Type B pancreatic cell (in vitro differentiated cells): ENCODE data around the gene ENTHD1. TPM values are rescaled to one million over a fixed set of nuclear protein-coding genes. Genes with fewer than 3 reads are reported as not detected.
"Not testable (repeated sequence)": the region's sequence is repeated elsewhere in the genome, so short reads cannot be mapped to it uniquely, and the experiment has no call there.

ENCODE experiments used
- DNase-seq: peaks from one replicate; pipeline ENCODE4 v3.0.0; 2021; ENCODE audit warnings: mixed read lengths; ENCODE audit not compliant: unreplicated experiment; ENCODE audit errors: extremely low spot score
- H3K27ac Mint-ChIP-seq: 2 replicates; pipeline ENCODE4 v1.8.0; 2021; ENCODE audit warnings: mild to moderate bottlenecking, mixed read lengths
- H3K27me3 Mint-ChIP-seq: 2 replicates; pipeline ENCODE4 v1.8.0; 2021; ENCODE audit warnings: mixed read lengths
- H3K36me3 Mint-ChIP-seq: 2 replicates; pipeline ENCODE4 v1.8.0; 2021; ENCODE audit warnings: mixed read lengths
- H3K4me1 Mint-ChIP-seq: one replicate; pipeline ENCODE4 v1.8.0; 2021; ENCODE audit warnings: mixed read lengths; ENCODE audit not compliant: unreplicated experiment
- H3K4me3 Mint-ChIP-seq: 2 replicates; pipeline ENCODE4 v1.8.0; 2021; ENCODE audit warnings: mild to moderate bottlenecking, mixed read lengths
- H3K9me3 Mint-ChIP-seq: 2 replicates; pipeline ENCODE4 v1.8.0; 2021; ENCODE audit warnings: mixed read lengths
- total RNA-seq: library from RNA; stranded (reverse); gene quantifications from 2 replicates; pipeline ENCODE4 v1.2.1, GENCODE V29; 2021; ENCODE audit warnings: low replicate concordance
- TF ChIP-seq, protein P1 (sequence below): fragments of 200-600 bp; sonication (generic); conservative IDR thresholded peaks from 2 replicates; pipeline ENCODE4 v1.5.0; 2021; ENCODE audit warnings: antibody characterized with exemption, mild to moderate bottlenecking

ENTHD1 gene
- total RNA-seq, 1 donor from 2014 or later, result not detected

DNA sequence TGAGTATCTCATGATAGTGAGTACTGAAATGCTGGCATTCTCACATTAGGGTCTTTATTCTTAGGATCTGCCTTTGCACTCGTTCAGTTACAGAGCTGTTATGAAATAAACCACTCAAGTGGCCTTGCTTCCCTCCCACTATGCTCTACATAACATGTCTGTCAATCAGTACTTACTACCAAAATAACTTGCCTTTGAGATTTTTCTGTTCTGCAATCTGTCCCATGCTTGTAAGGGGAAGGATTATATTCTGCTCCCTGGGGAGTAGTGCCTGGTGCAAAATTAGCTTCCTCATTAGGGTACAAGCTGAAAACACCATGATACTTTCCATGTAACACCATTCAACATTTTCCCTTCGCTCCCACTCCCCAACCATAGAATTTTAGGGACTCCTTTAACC is 5.4 kb upstream of the ENTHD1 start:
- Mint-ChIP-seq H3K9me3 (no peaks in the 10 kb centered on the region), H3K4me3 (no peak overlapping the region), H3K27ac (no peak overlapping the region), H3K4me1 (no peaks in the 10 kb centered on the region), H3K27me3 (peaks cover 24% of the 10 kb centered on the region), H3K36me3 (no peaks in the 10 kb centered on the region)
- TF ChIP-seq, protein P1, sequence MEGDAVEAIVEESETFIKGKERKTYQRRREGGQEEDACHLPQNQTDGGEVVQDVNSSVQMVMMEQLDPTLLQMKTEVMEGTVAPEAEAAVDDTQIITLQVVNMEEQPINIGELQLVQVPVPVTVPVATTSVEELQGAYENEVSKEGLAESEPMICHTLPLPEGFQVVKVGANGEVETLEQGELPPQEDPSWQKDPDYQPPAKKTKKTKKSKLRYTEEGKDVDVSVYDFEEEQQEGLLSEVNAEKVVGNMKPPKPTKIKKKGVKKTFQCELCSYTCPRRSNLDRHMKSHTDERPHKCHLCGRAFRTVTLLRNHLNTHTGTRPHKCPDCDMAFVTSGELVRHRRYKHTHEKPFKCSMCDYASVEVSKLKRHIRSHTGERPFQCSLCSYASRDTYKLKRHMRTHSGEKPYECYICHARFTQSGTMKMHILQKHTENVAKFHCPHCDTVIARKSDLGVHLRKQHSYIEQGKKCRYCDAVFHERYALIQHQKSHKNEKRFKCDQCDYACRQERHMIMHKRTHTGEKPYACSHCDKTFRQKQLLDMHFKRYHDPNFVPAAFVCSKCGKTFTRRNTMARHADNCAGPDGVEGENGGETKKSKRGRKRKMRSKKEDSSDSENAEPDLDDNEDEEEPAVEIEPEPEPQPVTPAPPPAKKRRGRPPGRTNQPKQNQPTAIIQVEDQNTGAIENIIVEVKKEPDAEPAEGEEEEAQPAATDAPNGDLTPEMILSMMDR, result no peak
- DNase-seq, result no peak

DNA sequence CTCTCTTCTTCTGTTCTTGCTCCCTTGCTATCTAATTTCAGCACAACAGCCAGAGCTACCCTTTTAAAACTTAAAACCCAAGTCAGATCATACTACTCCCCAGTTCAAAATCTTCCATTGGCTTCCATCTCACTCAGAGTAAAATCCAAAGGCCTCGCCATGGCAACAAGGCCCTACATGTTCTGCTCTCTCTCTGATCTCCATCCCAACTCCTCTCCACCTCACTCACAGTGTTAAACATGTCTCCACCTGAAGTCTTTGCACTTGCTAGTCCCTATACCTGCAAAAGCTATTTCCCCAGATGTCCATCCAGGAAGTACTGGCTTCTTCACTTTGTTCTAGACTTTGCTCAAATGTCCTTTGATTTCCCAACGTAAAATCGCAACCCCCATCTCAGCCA is 4.3 kb upstream of the ENTHD1 start:
- TF ChIP-seq, protein P1, result no peak
- Mint-ChIP-seq H3K27ac (no peak overlapping the region), H3K4me1 (no peaks in the 10 kb centered on the region), H3K9me3 (no peaks in the 10 kb centered on the region), H3K27me3 (peaks cover 26% of the 10 kb centered on the region), H3K4me3 (no peak overlapping the region), H3K36me3 (no peaks in the 10 kb centered on the region)
- DNase-seq, result no peak

DNA sequence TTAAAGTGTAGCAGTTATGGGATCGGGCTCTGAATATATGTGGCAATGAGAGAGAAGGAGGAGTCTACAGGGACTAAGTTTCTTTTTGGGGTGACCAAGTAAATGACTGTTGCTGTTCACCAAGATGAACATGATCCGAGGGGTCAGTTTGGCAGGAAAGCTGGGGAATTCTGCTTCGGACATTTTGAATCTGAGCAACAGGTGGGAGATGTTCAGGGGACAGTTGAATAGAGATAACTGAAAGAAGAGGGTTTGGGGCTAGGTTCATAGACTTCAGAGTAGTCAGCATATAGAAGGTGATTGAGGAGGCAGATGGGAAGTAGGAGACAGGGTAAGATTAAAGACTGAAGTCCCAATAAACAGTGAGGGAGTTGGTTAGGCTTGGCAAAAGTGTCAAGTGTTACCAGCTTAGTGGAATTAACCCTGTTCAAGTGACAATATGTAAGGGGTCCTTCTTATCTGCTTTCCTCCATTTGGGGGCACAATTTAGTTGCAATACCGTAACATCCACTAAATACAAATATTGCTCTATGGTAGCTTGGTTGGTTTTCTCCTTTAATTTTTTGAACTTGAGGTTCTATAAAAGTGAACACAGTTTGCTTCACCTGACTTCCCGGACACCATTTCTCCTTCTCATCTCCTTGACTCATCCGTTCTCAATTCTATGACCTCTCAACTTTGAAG is 2.9 kb upstream of the ENTHD1 start:
- H3K27me3 Mint-ChIP-seq, result peaks cover 22% of the 10 kb centered on the region
- DNase-seq, result no peak
- H3K4me3 Mint-ChIP-seq, result no peak overlapping the region
- H3K4me1 Mint-ChIP-seq, result no peaks in the 10 kb centered on the region
- no peaks in the 10 kb centered on the region for H3K36me3 Mint-ChIP-seq
- TF ChIP-seq, protein P1, result no peak
- no peaks in the 10 kb centered on the region for H3K9me3 Mint-ChIP-seq
- no peak overlapping the region for H3K27ac Mint-ChIP-seq

DNA sequence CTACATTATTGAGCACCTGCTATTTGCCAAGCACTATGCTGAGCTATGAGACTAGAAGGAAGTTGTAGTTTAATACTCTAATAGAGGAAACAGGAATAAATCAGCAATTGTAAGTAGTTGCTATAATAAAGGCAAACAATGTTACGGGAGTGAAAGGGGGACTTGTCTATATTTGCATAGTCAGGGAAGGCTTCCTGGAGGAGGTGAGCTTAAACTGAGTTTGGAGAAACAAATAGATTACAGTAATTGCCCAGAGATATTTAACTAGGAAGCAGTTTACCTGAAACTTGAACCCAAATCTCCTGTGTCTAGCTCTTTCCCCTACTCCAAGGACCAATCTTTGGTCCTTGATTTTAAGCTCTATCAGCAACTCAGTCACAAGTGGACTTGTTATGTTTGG is 2.1 kb upstream of the ENTHD1 start:
- no peaks in the 10 kb centered on the region for H3K4me1 Mint-ChIP-seq
- TF ChIP-seq, protein P1, result no peak

DNA sequence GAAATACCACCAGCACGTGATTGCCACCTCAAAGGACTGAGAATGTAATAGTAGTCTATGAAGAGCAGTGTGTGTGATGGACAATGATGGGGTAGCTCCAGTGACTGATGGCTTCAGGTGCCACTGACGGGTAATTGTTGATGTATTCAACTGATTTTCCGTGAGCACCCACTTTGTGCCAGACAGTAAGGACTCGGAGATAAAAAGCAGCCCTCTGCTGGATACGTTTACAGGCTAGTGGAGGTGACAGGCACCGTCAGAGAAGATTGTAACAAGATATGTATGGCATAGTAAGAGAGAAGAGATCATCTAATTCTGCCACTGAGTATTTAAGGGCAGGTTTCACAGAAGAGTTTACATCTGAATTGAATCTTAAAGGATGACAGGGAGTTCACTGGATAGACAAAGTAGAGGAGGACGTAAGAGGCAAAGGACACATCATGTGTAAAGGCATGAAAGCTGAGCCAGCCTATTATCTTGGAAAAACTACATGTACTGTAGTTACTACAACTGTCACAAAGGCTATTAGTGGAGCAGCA is 1.1 kb upstream of the ENTHD1 start:
- Mint-ChIP-seq H3K9me3 (no peaks in the 10 kb centered on the region), H3K4me1 (no peaks in the 10 kb centered on the region), H3K36me3 (no peaks in the 10 kb centered on the region), H3K4me3 (no peak overlapping the region), H3K27me3 (peaks cover 9% of the 10 kb centered on the region), H3K27ac (no peak overlapping the region)
- TF ChIP-seq, protein P1, result no peak
- no peak for DNase-seq

More for the DNA sequence above, 2.1 kb upstream of the ENTHD1 start:
- no peak overlapping the region for H3K27ac Mint-ChIP-seq
- no peak for DNase-seq
- no peaks in the 10 kb centered on the region for H3K9me3 Mint-ChIP-seq
- peaks cover 15% of the 10 kb centered on the region for H3K27me3 Mint-ChIP-seq
- H3K36me3 Mint-ChIP-seq, result no peaks in the 10 kb centered on the region
- H3K4me3 Mint-ChIP-seq, result no peak overlapping the region

DNA sequence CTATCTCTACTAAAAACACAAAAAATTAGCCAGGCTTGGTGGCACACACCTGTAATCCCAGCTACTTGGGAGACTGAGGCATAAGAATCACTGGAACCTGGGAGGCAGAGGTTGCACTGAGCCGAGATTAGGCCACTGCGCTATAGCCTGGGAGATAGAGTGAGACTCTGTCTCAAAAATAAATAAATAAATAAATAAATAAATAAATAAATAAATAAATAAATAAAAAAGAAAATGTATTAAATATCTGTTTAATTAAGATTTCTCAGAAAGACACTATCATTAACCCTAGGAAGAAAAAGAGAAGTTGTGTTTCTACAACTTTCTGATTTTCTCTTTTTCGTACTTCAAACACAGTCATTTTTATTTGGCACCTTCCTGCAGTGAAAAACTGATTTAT is 3.6 kb downstream of the ENTHD1 start:
- H3K27ac Mint-ChIP-seq, H3K9me3 Mint-ChIP-seq, DNase-seq, H3K4me1 Mint-ChIP-seq, H3K4me3 Mint-ChIP-seq, H3K36me3 Mint-ChIP-seq: not testable (repeated sequence)
- H3K27me3 Mint-ChIP-seq, result peaks cover 31% of the 10 kb centered on the region
